HCT116 (cell line): Measurements from ENCODE around the gene PRKAG3. TPM values are rescaled to one million over a fixed set of nuclear protein-coding genes. Genes with fewer than 3 reads are reported as not detected.
A peak's percentile ranks its signal among the peaks of the same experiment; 100 is the strongest.

Source experiments
- ATAC-seq: fragments of 200-7000 bp; cut with Tn5 transposase; 2 replicates; pipeline ENCODE4 v1.9.1; 2020; ENCODE audit warnings: mild to moderate bottlenecking, moderate library complexity
- BruUV-seq: library from RNA; stranded (reverse); fragments of 400-500 nt; replicated peaks from 2 replicates; lab custom pipeline; 2021; lab: Mats Ljungman, UMichigan
- CTCF ChIA-PET: fragments of 300-600 bp; sonication (Branson Sonifier 250); formaldehyde crosslinking; loops from one replicate; lab custom pipeline; 2021; ENCODE audit warnings: antibody characterized with exemption; lab: Charles Lee
- POLR2A ChIA-PET: fragments of 300-600, 350-600 bp; sonication (Branson Sonifier 250); formaldehyde crosslinking; loops from one replicate; lab custom pipeline; 2021; ENCODE audit warnings: antibody characterized with exemption; lab: Charles Lee
- RAD21 ChIA-PET, 2 experiments: fragments of 300-600 bp; sonication (Branson Sonifier 250); formaldehyde crosslinking; loops; one replicate each; lab custom pipeline; 2023; ENCODE audit warnings: low total read pairs in 2 of 2; ENCODE audit not compliant: uncharacterized antibody in 2 of 2, unreplicated experiment in 2 of 2, low non-redundant PET in 1 of 2; lab: Charles Lee
- DNase-seq: peaks from one replicate; pipeline ENCODE4 v3.0.0-alpha.2; 2010; ENCODE audit warnings: low read depth, low spot score
- H2AFZ ChIP-seq: fragments of 200-600 bp; shearing (Covaris generic), sonication (generic); 2 replicates; pipeline ENCODE4 v1.6.1; 2017; ENCODE audit warnings: low read depth, mixed run types, mixed read lengths, antibody characterized with exemption, low read length; ENCODE audit not compliant: poor library complexity, severe bottlenecking
- H3K27ac ChIP-seq: 2 replicates; pipeline ENCODE4 v1.5.1; 2012; ENCODE audit warnings: low read depth, low read length
- H3K27me3 ChIP-seq: fragments of 200-600 bp; sonication (generic); 2 replicates; pipeline ENCODE4 v1.6.1; 2016; ENCODE audit warnings: mixed run types, low read length, mixed read lengths; ENCODE audit not compliant: insufficient read depth
- H3K36me3 ChIP-seq, 2 experiments: fragments of 200-500 bp in 1 of 2; fragments of 200-600 bp in 1 of 2; sonication (Bioruptor generic) in 1 of 2; sonication (generic) in 1 of 2; 2 replicates each; pipeline versions ENCODE4 v1.5.1 to v1.6.1; 2014 to 2016; ENCODE audit warnings: low read length in 2 of 2, inconsistent platforms in 1 of 2, mixed read lengths in 1 of 2, mixed run types in 1 of 2; ENCODE audit not compliant: insufficient read depth in 2 of 2, control insufficient read depth in 1 of 2
- H3K4me1 ChIP-seq, 2 experiments: fragments of 200-600 bp in 1 of 2; sonication (generic) in 1 of 2; 2 replicates each; pipeline versions ENCODE4 v1.5.1 to v1.6.1; 2012 to 2017; ENCODE audit warnings: low read length in 2 of 2, inconsistent platforms in 1 of 2, mild to moderate bottlenecking in 1 of 2, mixed read lengths in 1 of 2, mixed run types in 1 of 2, moderate library complexity in 1 of 2; ENCODE audit not compliant: insufficient read depth in 2 of 2, control insufficient read depth in 1 of 2
- H3K4me2 ChIP-seq: fragments of 200-600 bp; sonication (generic); 2 replicates; pipeline ENCODE4 v1.6.1; 2017; ENCODE audit warnings: mixed run types, low read length, mixed read lengths
- H3K4me3 ChIP-seq, 2 experiments: fragments of 200-600 bp in 1 of 2; sonication (generic) in 1 of 2; replicated peaks in 1 of 2; 2 replicates each; pipeline ENCODE4 v1.5.1; 2011 to 2016; ENCODE audit warnings: low read length in 2 of 2, control low read depth in 1 of 2, low read depth in 1 of 2, mild to moderate bottlenecking in 1 of 2, mixed read lengths in 1 of 2, mixed run types in 1 of 2
- H3K79me2 ChIP-seq: fragments of 200-600 bp; sonication (generic); 2 replicates; pipeline ENCODE4 v1.6.1; 2017; ENCODE audit warnings: mild to moderate bottlenecking, mixed run types, low read length, moderate library complexity, mixed read lengths; ENCODE audit not compliant: insufficient read depth
- H3K9ac ChIP-seq: fragments of 200-600 bp; sonication (generic); 2 replicates; pipeline ENCODE4 v1.6.1; 2016; ENCODE audit warnings: low read length, mixed read lengths
- H3K9me2 ChIP-seq: fragments of 200-600 bp; sonication (generic), shearing (Covaris generic); 2 replicates; pipeline ENCODE4 v1.6.1; 2017; ENCODE audit warnings: mixed run types, mild to moderate bottlenecking, moderate library complexity; ENCODE audit not compliant: insufficient read depth
- H3K9me3 ChIP-seq, 2 experiments: fragments of 200-500 bp in 1 of 2; fragments of 200-600 bp in 1 of 2; sonication (Bioruptor generic) in 1 of 2; sonication (generic) in 1 of 2; 2 replicates each; pipeline ENCODE4 v1.6.1; 2014 to 2017; ENCODE audit warnings: low read length in 2 of 2, mixed read lengths in 2 of 2, inconsistent platforms in 1 of 2, low read depth in 1 of 2, mild to moderate bottlenecking in 1 of 2, mixed run types in 1 of 2, moderate library complexity in 1 of 2; ENCODE audit not compliant: control insufficient read depth in 1 of 2, insufficient read depth in 1 of 2
- H4K20me1 ChIP-seq: fragments of 200-600 bp; sonication (generic), shearing (Covaris generic); 2 replicates; pipeline ENCODE4 v1.6.1; 2017; ENCODE audit warnings: mixed run types, mild to moderate bottlenecking, moderate library complexity; ENCODE audit not compliant: insufficient read depth
- CBX3 ChIP-seq: IDR thresholded peaks from 2 replicates; pipeline ENCODE4 v1.6.1; 2012; ENCODE audit warnings: low read depth
- CEBPB ChIP-seq: IDR thresholded peaks from 2 replicates; pipeline ENCODE4 v1.6.1; 2012; ENCODE audit warnings: low read depth
- ELF1 ChIP-seq: IDR thresholded peaks from 2 replicates; pipeline ENCODE4 v1.6.1; 2012; ENCODE audit warnings: low read depth, borderline replicate concordance
- EZH2 ChIP-seq: fragments of 200-600 bp; sonication (generic); IDR thresholded peaks from 2 replicates; pipeline ENCODE4 v1.6.1; 2017; ENCODE audit warnings: antibody characterized with exemption, mixed run types
- EZH2phosphoT487 ChIP-seq: fragments of 200-600 bp; IDR thresholded peaks from 2 replicates; pipeline ENCODE4 v1.6.1; 2018; ENCODE audit warnings: antibody characterized with exemption, borderline replicate concordance
- FOSL1 ChIP-seq: IDR thresholded peaks from 2 replicates; pipeline ENCODE4 v1.6.1; 2012; ENCODE audit warnings: low read depth
- JUND ChIP-seq: IDR thresholded peaks from 2 replicates; pipeline ENCODE4 v1.6.1; 2012
- POLR2A ChIP-seq: IDR thresholded peaks from 2 replicates; pipeline ENCODE4 v1.7.0; 2011; ENCODE audit warnings: borderline replicate concordance; ENCODE audit not compliant: insufficient read depth, insufficient read length; ENCODE audit errors: extremely low read depth
- POLR2AphosphoS5 ChIP-seq: IDR thresholded peaks from 2 replicates; pipeline ENCODE4 v1.6.1; 2011; ENCODE audit warnings: mild to moderate bottlenecking, low read depth, low read length, moderate library complexity
- REST ChIP-seq: IDR thresholded peaks from 2 replicates; pipeline ENCODE4 v1.6.1; 2012; ENCODE audit warnings: low read depth
- TCF7L2 ChIP-seq: IDR thresholded peaks from 2 replicates; pipeline ENCODE4 v1.7.0; 2011; ENCODE audit warnings: borderline replicate concordance, inconsistent platforms; ENCODE audit not compliant: insufficient read depth, insufficient read length; ENCODE audit errors: extremely low read depth
- YY1 ChIP-seq: IDR thresholded peaks from 2 replicates; pipeline ENCODE4 v1.6.1; 2011; ENCODE audit warnings: low read length, low read depth, moderate library complexity, mild to moderate bottlenecking; ENCODE audit not compliant: insufficient replicate concordance; ENCODE audit errors: extremely low read depth
- ZFX ChIP-seq: fragments of 450-650 bp; IDR thresholded peaks from 2 replicates; pipeline ENCODE4 v1.6.1; 2017
- ZNF274 ChIP-seq: fragments of 200-500 bp; sonication (Bioruptor generic); IDR thresholded peaks from 2 replicates; pipeline ENCODE4 v1.6.1; 2014; ENCODE audit warnings: mild to moderate bottlenecking, low read depth, low read length, inconsistent platforms
- intact Hi-C: fragments of 100-400 bp; cut with micrococcal nuclease; formaldehyde crosslinking; loops from 2 replicates; pipeline ENCODE4 v1.10.0; 2022
- total RNA-seq: library from RNA; stranded (reverse); gene quantifications from one replicate; pipeline ENCODE4 v1.2.1, GENCODE V29; 2021; ENCODE audit not compliant: unreplicated experiment
- TF ChIP-seq, protein P1 (sequence below): IDR thresholded peaks from 2 replicates; pipeline ENCODE4 v1.6.1; 2012

The PRKAG3 gene
- total RNA-seq, 1 experiment from 2014 or later: not detected

- no peak for TF ChIP-seq POLR2AphosphoS5
- TF ChIP-seq, all 23 proteins: peak for 0
Measured at GRCh38 chr2:218865396-218865795, 33.8 kb upstream of the PRKAG3 start (continued).

DNA sequence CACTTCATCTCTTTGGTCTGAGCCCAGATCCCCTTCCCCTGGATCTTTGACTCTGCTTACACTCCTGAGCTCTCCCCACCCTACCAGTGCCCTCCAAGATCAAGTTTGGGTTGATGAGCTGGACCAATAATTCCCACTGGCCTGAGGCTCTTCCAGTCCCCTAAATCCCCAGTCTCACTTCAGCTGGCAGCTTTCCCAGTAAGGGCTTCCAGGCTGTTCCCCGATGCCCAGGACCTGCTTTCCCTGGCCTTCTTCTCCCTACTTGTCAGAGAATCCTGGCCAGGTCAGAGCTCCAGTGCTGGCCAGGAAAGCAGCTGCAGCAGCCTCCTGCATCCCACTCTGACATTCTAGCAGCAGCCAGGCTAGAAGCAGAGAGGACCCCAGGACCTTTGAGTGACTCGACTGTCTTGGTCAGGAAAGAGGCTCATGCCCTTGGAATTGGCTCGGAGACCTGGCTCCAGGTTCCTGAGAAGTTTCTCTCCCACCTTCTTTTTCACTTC, 31.5 kb upstream of the PRKAG3 start:
- no peaks in the 10 kb centered on the region for H4K20me1 ChIP-seq
- H3K9me3 ChIP-seq: no peaks in the 10 kb centered on the region
- DNase-seq: no peak
- intact Hi-C loops: no loop called here
- H3K4me2 ChIP-seq: no peak overlapping the region
- H3K79me2 ChIP-seq: no peaks in the 10 kb centered on the region
- no peak for ATAC-seq
- peaks cover 12 to 29% of the 10 kb centered on the region in 2 experiments for H3K4me1 ChIP-seq
- no peak overlapping the region for H3K9ac ChIP-seq
- no peak overlapping the region for H2AFZ ChIP-seq
- TF ChIP-seq YY1 (no peak), CBX3 (no peak), EZH2phosphoT487 (no peak), JUND (no peak), CEBPB (no peak), POLR2AphosphoS5 (no peak), POLR2A (no peak)
- H3K27ac ChIP-seq: no peak overlapping the region
- H3K4me3 ChIP-seq: no peak overlapping the region
- POLR2A ChIA-PET: no interaction called here
- no peaks in the 10 kb centered on the region for H3K36me3 ChIP-seq
- RAD21 ChIA-PET: no interaction called here
- H3K9me2 ChIP-seq: no peaks in the 10 kb centered on the region
- BruUV-seq: no TSS peak
- CTCF ChIA-PET: interaction anchor here (0.8 to 1.0 kb wide), 2 partner anchors 9 to 35 kb away, joined by 3 read pairs; no protein-coding TSS in a partner anchor
- H3K27me3 ChIP-seq: peaks cover 13% of the 10 kb centered on the region; the same call in 1 of the 2 replicates

- intact Hi-C loops: no loop called here
- H3K9me3 ChIP-seq: no peaks in the 10 kb centered on the region
- H3K36me3 ChIP-seq: no peaks in the 10 kb centered on the region
- ATAC-seq (no peak), DNase-seq (no peak)
- peaks cover 13% of the 10 kb centered on the region; the same call in 1 of the 2 replicates for H3K27me3 ChIP-seq
- H3K4me2 ChIP-seq: peak overlapping the region; percentile 93; the same call in 1 of the 2 replicates
- H3K4me3 ChIP-seq: no peak overlapping the region
- ChIA-PET RAD21 (interaction anchor here in 1 of 2 experiments (1.0 kb wide), 1 partner anchor 15 kb away, joined by 3 read pairs; no protein-coding TSS in a partner anchor), POLR2A (no interaction called here), CTCF (interaction anchor here (1.3 to 1.8 kb wide), 2 partner anchors 10 to 14 kb away, joined by 8 to 9 read pairs; no protein-coding TSS in a partner anchor)
- no peak overlapping the region for H3K27ac ChIP-seq
- H4K20me1 ChIP-seq: no peaks in the 10 kb centered on the region
- BruUV-seq: no TSS peak
- H3K9me2 ChIP-seq: no peaks in the 10 kb centered on the region
- H3K9ac ChIP-seq: no peak overlapping the region
- H2AFZ ChIP-seq: no peak overlapping the region
- no peaks in the 10 kb centered on the region for H3K79me2 ChIP-seq
- peaks cover 12 to 29% of the 10 kb centered on the region in 2 experiments for H3K4me1 ChIP-seq
- TF ChIP-seq ZNF274 (no peak), EZH2 (no peak), ELF1 (no peak), REST (no peak), JUND (no peak), TCF7L2 (no peak), FOSL1 (no peak), EZH2phosphoT487 (no peak), ZFX (no peak)
- TF ChIP-seq, protein P1, sequence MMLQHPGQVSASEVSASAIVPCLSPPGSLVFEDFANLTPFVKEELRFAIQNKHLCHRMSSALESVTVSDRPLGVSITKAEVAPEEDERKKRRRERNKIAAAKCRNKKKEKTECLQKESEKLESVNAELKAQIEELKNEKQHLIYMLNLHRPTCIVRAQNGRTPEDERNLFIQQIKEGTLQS: no peak
Measured at GRCh38 chr2:218861645-218862318, 30.2 kb upstream of the PRKAG3 start.
